ENCODE results near the gene MCHR2. TPM values are rescaled to one million over a fixed set of nuclear protein-coding genes. Genes with fewer than 3 reads are reported as not detected.
"Not testable (repeated sequence)": the region's sequence is repeated elsewhere in the genome, so short reads cannot be mapped to it uniquely, and the experiment has no call there.

The MCHR2 gene
- not detected for total RNA-seq
- long read RNA-seq, donor 1 = 0 reads
- long read RNA-seq, donor 2 = 0 reads

GRCh38 chr6:99993533-99994251 lies at the start of gene MCHR2:
TSS of gene MCHR2 (minus strand) at chr6:99994223. CDS start at chr6:99956147, 38,076 bp downstream.
- intact Hi-C loops (cut with DNase I) = no loop called here
- DNase-seq (ENCODE audit: low spot score) = no peak

- DNase-seq (ENCODE audit: low spot score); intact Hi-C loops (cut with DNase I): not testable (repeated sequence)
These were observed 44.5 kb upstream of the MCHR2 start for GRCh38 chr6:100038546-100038945.

GRCh38 chr6:100035873-100036653 lies 42.0 kb upstream of the MCHR2 start:
- DNase-seq (ENCODE audit: low spot score) = no peak
- intact Hi-C loops (cut with DNase I) = no loop called here

- intact Hi-C loops (cut with DNase I) = no loop called here
- no peak for DNase-seq (ENCODE audit: low spot score)
These were observed 29.8 kb upstream of the MCHR2 start for GRCh38 chr6:100023798-100024197.

- no peak for DNase-seq (ENCODE audit: low spot score)
- intact Hi-C loops (cut with DNase I) = no loop called here
These were observed 28.8 kb upstream of the MCHR2 start for GRCh38 chr6:100022847-100023246.

GRCh38 chr6:100008857-100009256 lies 14.8 kb upstream of the MCHR2 start:
- DNase-seq (ENCODE audit: low spot score) = no peak
- intact Hi-C loops (cut with DNase I) = no loop called here

- intact Hi-C loops (cut with DNase I) = no loop called here
- no peak for DNase-seq (ENCODE audit: low spot score)
These were observed 7.9 kb upstream of the MCHR2 start for GRCh38 chr6:100001915-100002388.

GRCh38 chr6:99997141-99997540 lies 3.1 kb upstream of the MCHR2 start:
- intact Hi-C loops (cut with DNase I) = no loop called here
- no peak for DNase-seq (ENCODE audit: low spot score)

- intact Hi-C loops (cut with DNase I) = no loop called here
- DNase-seq (ENCODE audit: low spot score) = no peak
These were observed 1.9 kb upstream of the MCHR2 start for GRCh38 chr6:99995916-99996315.

- intact Hi-C loops (cut with DNase I) = no loop called here
- DNase-seq (ENCODE audit: low spot score) = no peak
These were observed 884 bp downstream of the MCHR2 start for GRCh38 chr6:99993146-99993532.

GRCh38 chr6:99991955-99992354 lies 2.1 kb downstream of the MCHR2 start:
- intact Hi-C loops (cut with DNase I) = no loop called here
- no peak for DNase-seq (ENCODE audit: low spot score)

- intact Hi-C loops (cut with DNase I) = no loop called here
These were observed 13.3 kb downstream of the MCHR2 start for GRCh38 chr6:99980741-99981140.

GRCh38 chr6:99979953-99980352 lies 14.1 kb downstream of the MCHR2 start:
- DNase-seq (ENCODE audit: low spot score) = no peak
- intact Hi-C loops (cut with DNase I) = no loop called here

More at GRCh38 chr6:99980741-99981140, 13.3 kb downstream of the MCHR2 start:
- no peak for DNase-seq (ENCODE audit: low spot score)

- intact Hi-C loops (cut with DNase I) = no loop called here
- DNase-seq (ENCODE audit: low spot score) = no peak
These were observed 27.0 kb downstream of the MCHR2 start for GRCh38 chr6:99967052-99967451.

GRCh38 chr6:99960027-99960426 lies 34.0 kb downstream of the MCHR2 start:
- no peak for DNase-seq (ENCODE audit: low spot score)
- intact Hi-C loops (cut with DNase I) = no loop called here

- intact Hi-C loops (cut with DNase I) = no loop called here
- DNase-seq (ENCODE audit: low spot score) = no peak
These were observed 42.8 kb downstream of the MCHR2 start for GRCh38 chr6:99951016-99951805.

- intact Hi-C loops (cut with DNase I) = no loop called here
- DNase-seq (ENCODE audit: low spot score) = no peak
These were observed 48.0 kb downstream of the MCHR2 start for GRCh38 chr6:99946005-99946404.

- intact Hi-C loops (cut with DNase I) = no loop called here
- DNase-seq (ENCODE audit: low spot score) = no peak
These were observed 50.2 kb downstream of the MCHR2 start for GRCh38 chr6:99943846-99944245.

- DNase-seq (ENCODE audit: low spot score) = no peak
- intact Hi-C loops (cut with DNase I) = no loop called here
These were observed 53.4 kb downstream of the MCHR2 start for GRCh38 chr6:99940582-99940981.

- intact Hi-C loops (cut with DNase I) = no loop called here
These were observed 60.9 kb downstream of the MCHR2 start for GRCh38 chr6:99933129-99933528.

More at GRCh38 chr6:99933129-99933528, 60.9 kb downstream of the MCHR2 start:
- DNase-seq (ENCODE audit: low spot score) = no peak
